NK-92 (cell line): ENCODE results near the gene PAQR9.

Experiments
- DNase-seq: peaks from one replicate; lab custom pipeline; 2025; ENCODE audit not compliant: unreplicated experiment; lab: John Stamatoyannopoulos, UW

Gene PAQR9

DNA sequence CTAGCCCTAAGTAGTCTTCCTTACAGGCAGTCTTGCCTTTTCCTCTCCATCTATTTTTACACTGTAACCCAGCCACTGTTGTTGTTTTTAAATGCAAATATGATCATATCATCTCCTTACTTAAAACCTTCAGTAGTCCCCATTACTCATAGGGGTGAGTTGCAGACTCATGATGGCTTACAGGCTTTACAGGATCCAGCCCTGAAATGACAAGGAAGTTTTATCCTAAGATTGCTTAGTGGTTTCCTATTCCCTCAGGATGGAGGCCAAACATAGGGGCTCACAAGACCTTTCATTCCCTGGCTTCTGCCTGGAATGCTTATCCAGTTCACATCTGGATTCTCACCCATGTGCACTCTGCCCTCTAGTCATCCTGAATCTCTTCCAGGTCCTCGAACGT lies 46.9 kb downstream of the PAQR9 start:
- DNase-seq: no peak

DNA sequence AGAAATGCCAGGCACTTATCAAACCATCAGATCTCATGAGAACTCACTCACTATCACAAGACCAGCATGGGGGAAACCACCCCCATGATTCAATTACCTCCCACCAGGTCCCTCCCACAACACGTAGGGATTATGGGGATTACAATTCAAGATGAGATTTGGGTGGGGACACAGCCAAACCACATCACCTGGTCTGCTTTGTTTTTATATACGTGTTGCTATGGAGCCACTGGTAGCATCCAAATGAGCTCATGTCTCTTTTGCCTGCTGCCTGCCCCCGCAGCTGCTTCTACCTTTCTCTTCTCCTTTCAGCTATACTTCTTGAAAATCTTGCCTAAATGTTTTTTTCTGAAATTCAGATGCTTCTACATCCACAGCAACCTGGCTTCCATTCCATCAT lies 47.8 kb downstream of the PAQR9 start:
- no peak for DNase-seq

DNA sequence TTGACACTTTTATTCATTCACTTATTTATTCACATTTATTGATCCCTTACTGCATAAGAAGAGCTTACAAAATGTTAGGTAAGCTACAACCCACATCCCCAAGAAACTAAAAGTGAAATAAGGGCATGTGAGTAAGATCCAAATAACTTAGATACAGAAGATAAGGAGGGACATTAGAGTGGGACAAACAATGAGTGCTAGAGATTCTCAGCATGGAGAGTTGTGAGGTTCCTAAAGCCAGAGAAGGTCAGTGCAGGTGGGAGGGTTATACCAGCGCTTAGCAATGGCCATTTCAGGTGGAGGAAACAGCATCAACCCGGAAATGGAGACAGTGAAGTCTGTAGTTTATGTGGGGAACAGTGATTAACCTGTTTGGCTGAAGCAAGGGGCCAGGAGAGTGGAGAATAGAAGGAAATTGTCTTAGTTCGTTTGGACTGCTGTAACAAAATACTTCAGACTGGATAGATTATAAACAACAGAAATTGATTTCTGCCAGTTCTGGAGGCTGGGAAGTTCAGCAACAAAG lies 49.1 kb downstream of the PAQR9 start:
- DNase-seq: no peak

DNA sequence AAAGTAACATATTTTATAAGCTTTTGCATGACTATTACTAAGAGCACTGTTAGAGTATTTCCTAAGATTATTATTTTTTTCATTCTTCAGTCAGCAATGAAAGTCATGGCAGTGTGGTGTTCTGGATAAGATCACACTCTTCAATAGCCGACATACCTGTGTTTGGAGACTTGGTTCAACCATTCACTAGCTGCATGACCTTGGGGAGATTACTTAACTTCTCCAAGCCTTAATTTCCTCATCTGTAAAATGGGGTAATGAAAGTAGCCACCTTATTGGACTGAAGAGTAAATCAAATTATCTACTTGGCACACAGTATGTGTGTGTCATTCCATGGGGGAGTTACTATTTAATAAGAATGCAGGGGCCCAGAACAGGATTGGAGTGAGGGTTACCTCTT lies 50.0 kb downstream of the PAQR9 start:
- DNase-seq: no peak

DNA sequence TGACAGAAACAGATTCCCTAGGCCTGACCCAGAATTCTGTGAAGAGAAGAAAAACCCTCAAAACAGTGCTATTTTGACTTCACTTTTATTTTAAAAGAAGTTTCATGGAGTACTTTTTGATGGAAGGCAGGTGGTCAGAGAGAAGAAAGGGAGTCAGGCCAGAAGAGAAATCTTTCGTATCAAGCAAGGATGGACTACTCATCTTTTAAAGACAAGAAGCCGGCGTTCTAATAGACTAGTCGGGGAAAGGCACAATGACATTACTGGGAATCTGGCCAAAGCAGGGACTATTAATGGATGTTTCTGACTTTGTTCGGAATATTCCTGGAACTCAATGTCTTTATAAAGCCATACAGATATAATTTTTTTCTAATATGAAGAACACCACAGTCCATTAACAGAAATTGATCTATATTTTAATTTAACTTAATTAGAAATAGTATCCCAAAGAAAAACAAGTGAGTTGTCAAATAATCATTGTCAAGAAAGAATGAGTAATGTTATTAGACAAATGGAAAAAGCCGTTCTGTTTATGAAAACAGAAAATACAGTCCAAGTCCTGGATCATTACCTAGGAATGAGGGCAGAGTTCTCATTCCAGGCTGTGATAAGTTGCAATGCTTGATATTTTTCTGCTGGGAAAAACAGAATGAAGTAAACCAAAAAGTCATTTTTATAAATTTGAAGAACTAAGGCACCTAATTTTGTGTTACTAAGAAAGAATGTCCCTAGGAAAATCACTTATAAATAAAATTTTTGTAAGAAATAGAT lies 50.9 kb downstream of the PAQR9 start:
- no peak for DNase-seq
